ENCODE results near the gene HNRNPA2B1.

Gene HNRNPA2B1

DNA sequence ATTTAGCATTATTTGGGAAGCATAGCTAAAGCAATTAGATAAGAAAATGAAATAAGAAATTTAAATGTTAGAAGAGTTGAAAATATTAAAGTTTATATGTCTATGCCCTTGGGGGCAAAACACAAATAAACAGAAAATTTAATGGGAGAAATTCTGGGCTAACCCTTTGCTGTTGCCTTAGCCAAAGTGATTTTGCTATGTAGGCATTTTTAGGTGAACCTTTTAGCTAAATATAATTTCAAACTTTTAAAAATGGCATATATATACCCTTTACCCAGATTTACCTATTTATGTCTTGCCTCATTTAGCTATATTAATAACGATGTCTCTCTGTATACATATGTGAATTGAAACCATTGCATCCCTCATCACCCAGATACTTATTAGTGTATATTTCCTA is 28.5 kb downstream of the HNRNPA2B1 start:
- Histone ChIP-seq H3K36me3 (ENCODE audit: low read length) (no peaks in the 10 kb centered on the region), H2AFZ (ENCODE audit: low read depth, low read length, severe bottlenecking) (no peak overlapping the region), H3K4me2 (ENCODE audit: low read depth, low read length, poor library complexity, severe bottlenecking) (no peak overlapping the region), H3K9me3 (ENCODE audit: insufficient read depth, low read length) (no peaks in the 10 kb centered on the region), H3K9ac (ENCODE audit: low read length) (no peak overlapping the region), H3F3A (ENCODE audit: insufficient read depth) (0 out of 2 replicates have a peak, but pooled peaks cover 3% of the 10 kb centered on the region), H3K27me3 (ENCODE audit: low read length) (no peaks in the 10 kb centered on the region), H3K9me2 (replicated peaks; ENCODE audit: insufficient read depth, low read length) (no peaks in the 10 kb centered on the region), H3K4me3 (ENCODE audit: insufficient read depth, low read length, poor library complexity, severe bottlenecking) (no peak overlapping the region), H3K27ac (ENCODE audit: low read depth, low read length) (no peak overlapping the region), H4K20me1 (ENCODE audit: low read depth, low read length) (no peaks in the 10 kb centered on the region), H3K79me2 (ENCODE audit: insufficient read depth, low read length) (no peaks in the 10 kb centered on the region)
- TF ChIP-seq, protein P1, sequence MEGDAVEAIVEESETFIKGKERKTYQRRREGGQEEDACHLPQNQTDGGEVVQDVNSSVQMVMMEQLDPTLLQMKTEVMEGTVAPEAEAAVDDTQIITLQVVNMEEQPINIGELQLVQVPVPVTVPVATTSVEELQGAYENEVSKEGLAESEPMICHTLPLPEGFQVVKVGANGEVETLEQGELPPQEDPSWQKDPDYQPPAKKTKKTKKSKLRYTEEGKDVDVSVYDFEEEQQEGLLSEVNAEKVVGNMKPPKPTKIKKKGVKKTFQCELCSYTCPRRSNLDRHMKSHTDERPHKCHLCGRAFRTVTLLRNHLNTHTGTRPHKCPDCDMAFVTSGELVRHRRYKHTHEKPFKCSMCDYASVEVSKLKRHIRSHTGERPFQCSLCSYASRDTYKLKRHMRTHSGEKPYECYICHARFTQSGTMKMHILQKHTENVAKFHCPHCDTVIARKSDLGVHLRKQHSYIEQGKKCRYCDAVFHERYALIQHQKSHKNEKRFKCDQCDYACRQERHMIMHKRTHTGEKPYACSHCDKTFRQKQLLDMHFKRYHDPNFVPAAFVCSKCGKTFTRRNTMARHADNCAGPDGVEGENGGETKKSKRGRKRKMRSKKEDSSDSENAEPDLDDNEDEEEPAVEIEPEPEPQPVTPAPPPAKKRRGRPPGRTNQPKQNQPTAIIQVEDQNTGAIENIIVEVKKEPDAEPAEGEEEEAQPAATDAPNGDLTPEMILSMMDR (IDR thresholded peaks at IDR 0.05; ENCODE audit: insufficient read depth, low read length, poor library complexity, severe bottlenecking) = no peak
- no peak for TF ChIP-seq EZH2phosphoT487 (conservative IDR thresholded peaks at IDR 0.05; ENCODE audit: low read length)

- no peaks in the 10 kb centered on the region for H4K20me1 ChIP-seq (ENCODE audit: low read depth, low read length)
- H3K9me3 ChIP-seq (ENCODE audit: insufficient read depth, low read length) = no peaks in the 10 kb centered on the region
- no peaks in the 10 kb centered on the region for H3K9me2 ChIP-seq (replicated peaks; ENCODE audit: insufficient read depth, low read length)
- no peaks in the 10 kb centered on the region for H3K27me3 ChIP-seq (ENCODE audit: low read length)
- H3K4me3 ChIP-seq (ENCODE audit: insufficient read depth, low read length, poor library complexity, severe bottlenecking) = no peak overlapping the region
- H2AFZ ChIP-seq (ENCODE audit: low read depth, low read length, severe bottlenecking) = no peak overlapping the region
- H3K27ac ChIP-seq (ENCODE audit: low read depth, low read length) = no peak overlapping the region
- no peak overlapping the region for H3K9ac ChIP-seq (ENCODE audit: low read length)
- H3F3A ChIP-seq (ENCODE audit: insufficient read depth) = 0 out of 2 replicates have a peak, but pooled peaks cover 3% of the 10 kb centered on the region
- TF ChIP-seq EZH2phosphoT487 (conservative IDR thresholded peaks at IDR 0.05; ENCODE audit: low read length) = no peak
- TF ChIP-seq, protein P1 (IDR thresholded peaks at IDR 0.05; ENCODE audit: insufficient read depth, low read length, poor library complexity, severe bottlenecking) = no peak
- H3K4me2 ChIP-seq (ENCODE audit: low read depth, low read length, poor library complexity, severe bottlenecking) = no peak overlapping the region
- no peaks in the 10 kb centered on the region for H3K79me2 ChIP-seq (ENCODE audit: insufficient read depth, low read length)
- H3K36me3 ChIP-seq (ENCODE audit: low read length) = no peaks in the 10 kb centered on the region
Measured at GRCh38 chr7:26171601-26172000, 28.9 kb downstream of the HNRNPA2B1 start.

GRCh38 chr7:26170663-26171062 is 29.9 kb downstream of the HNRNPA2B1 start:
- Histone ChIP-seq H3K4me3 (ENCODE audit: insufficient read depth, low read length, poor library complexity, severe bottlenecking) (no peak overlapping the region), H3K27me3 (ENCODE audit: low read length) (no peaks in the 10 kb centered on the region), H3K9me3 (ENCODE audit: insufficient read depth, low read length) (no peaks in the 10 kb centered on the region), H3K79me2 (ENCODE audit: insufficient read depth, low read length) (no peaks in the 10 kb centered on the region), H3K36me3 (ENCODE audit: low read length) (no peaks in the 10 kb centered on the region), H3K9me2 (replicated peaks; ENCODE audit: insufficient read depth, low read length) (no peaks in the 10 kb centered on the region), H3K9ac (ENCODE audit: low read length) (no peak overlapping the region), H3K4me2 (ENCODE audit: low read depth, low read length, poor library complexity, severe bottlenecking) (no peak overlapping the region), H3K27ac (ENCODE audit: low read depth, low read length) (no peak overlapping the region), H2AFZ (ENCODE audit: low read depth, low read length, severe bottlenecking) (no peak overlapping the region), H3F3A (ENCODE audit: insufficient read depth) (0 out of 2 replicates have a peak, but pooled peaks cover 3% of the 10 kb centered on the region), H4K20me1 (ENCODE audit: low read depth, low read length) (no peaks in the 10 kb centered on the region)
- TF ChIP-seq, protein P1 (IDR thresholded peaks at IDR 0.05; ENCODE audit: insufficient read depth, low read length, poor library complexity, severe bottlenecking) = no peak
- TF ChIP-seq EZH2phosphoT487 (conservative IDR thresholded peaks at IDR 0.05; ENCODE audit: low read length) = no peak

All from SU-DHL-6 (cell line).